Activated T-cell treated with anti-CD3 and anti-CD28 coated beads, Interleukin-2, amount 50 U/mL, for 48 hours (primary cell): ENCODE results near the gene TMEM92.
"Not testable (repeated sequence)": the region's sequence is repeated elsewhere in the genome, so short reads cannot be mapped to it uniquely, and the experiment has no call there.

Experiments used
- DNase-seq, 2 experiments: peaks; one replicate each; pipeline ENCODE4 v3.0.0-alpha.2; 2020

The TMEM92 gene

GRCh38 chr17:50276588-50277356 is 2.5 kb downstream of the TMEM92 start:
- DNase-seq: no peak

- DNase-seq: no peak
Measured at GRCh38 chr17:50277357-50277754, 3.1 kb downstream of the TMEM92 start.

DNA sequence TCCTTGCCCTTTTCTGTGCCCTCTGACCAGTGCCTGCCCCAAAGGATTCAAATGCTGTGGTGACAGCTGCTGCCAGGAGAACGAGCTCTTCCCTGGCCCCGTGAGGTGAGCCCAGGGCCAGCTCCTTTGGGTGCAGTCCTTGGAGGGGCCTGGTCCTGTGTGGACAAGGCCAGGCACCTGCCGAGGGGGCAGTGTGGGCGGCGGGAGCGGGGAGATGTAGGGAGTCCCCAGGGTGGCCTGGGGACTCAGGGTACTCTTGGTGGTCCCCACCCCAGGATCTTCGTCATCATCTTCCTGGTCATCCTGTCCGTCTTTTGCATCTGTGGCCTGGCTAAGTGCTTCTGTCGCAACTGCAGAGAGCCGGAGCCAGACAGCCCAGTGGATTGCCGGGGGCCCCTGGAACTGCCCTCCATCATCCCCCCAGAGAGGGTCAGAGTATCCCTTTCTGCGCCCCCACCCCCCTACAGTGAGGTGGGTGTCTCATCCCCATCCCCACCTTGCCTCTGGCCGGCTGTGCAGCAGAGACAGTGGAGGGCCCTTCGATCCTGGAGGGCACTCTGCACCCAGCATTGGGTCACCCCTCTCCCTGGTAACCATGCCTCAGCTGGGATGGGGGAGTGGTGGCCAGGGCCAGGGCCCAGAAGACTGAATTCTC is 4.4 kb downstream of the TMEM92 start:
- no peak for DNase-seq

DNA sequence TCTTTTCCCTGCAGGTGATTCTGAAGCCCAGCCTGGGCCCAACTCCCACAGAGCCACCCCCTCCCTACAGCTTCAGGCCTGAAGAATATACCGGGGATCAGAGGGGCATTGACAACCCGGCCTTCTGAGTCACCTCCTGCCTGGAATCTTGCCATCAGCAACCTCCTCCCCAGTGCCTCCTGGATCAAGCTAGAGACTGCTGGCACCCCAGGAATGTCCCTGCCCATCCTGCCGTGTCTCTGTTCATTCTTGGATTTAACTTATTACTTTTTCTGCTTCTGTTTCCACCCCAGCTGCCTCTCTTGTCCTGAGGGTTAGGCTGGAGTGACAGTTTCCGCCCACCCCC is 4.9 kb downstream of the TMEM92 start:
- DNase-seq: no peak

- DNase-seq: no peak
Measured at GRCh38 chr17:50279639-50280038, 5.4 kb downstream of the TMEM92 start.

DNA sequence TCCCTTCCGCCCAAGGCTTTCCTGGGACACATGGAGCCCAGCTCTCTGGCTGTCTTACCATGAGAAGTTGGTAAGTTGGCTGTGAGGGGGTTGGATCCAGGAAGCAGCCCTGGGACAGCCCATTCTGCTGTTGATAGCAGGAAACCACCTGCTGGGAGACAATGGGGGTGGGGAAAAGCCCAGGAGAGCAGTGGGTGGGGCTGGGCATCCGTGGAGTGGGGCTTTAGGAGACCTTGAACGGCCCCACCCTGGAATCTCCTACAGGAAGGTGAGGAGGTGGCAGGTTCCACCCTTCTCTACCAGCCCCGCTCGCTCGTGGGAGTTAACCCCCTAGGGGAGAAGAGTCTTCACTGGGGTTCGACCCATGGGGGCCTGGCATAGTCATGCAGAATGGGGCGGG is 5.8 kb downstream of the TMEM92 start:
- no peak for DNase-seq

GRCh38 chr17:50280801-50281441 is 6.7 kb downstream of the TMEM92 start:
- DNase-seq: no peak

- DNase-seq: no peak
Measured at GRCh38 chr17:50281739-50282401, 7.6 kb downstream of the TMEM92 start.

GRCh38 chr17:50283246-50283645 is 9.0 kb downstream of the TMEM92 start:
- peak; percentile 57 to 66 for DNase-seq

DNA sequence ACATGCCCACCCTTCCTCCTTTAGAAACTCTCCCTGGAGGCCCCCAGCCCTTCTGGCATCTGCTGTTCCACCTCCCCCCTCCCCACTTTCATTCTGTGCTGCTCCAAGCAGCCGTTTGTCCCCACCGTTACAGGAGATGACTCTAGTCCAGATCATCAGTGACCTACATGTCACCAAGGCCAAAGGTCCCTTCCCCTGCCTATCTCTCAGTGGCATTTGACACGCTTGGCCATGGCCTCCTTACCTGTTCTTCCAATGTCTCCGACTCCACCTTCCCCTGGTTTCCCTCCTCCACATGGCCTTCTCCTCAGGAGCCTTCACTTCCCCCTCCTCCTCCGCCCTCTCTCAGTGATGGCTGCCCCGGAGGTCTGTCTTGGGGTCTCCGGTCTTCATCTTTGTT is 9.4 kb downstream of the TMEM92 start:
- DNase-seq: no peak

GRCh38 chr17:50285941-50286340 is 11.7 kb downstream of the TMEM92 start:
- DNase-seq: no peak

DNA sequence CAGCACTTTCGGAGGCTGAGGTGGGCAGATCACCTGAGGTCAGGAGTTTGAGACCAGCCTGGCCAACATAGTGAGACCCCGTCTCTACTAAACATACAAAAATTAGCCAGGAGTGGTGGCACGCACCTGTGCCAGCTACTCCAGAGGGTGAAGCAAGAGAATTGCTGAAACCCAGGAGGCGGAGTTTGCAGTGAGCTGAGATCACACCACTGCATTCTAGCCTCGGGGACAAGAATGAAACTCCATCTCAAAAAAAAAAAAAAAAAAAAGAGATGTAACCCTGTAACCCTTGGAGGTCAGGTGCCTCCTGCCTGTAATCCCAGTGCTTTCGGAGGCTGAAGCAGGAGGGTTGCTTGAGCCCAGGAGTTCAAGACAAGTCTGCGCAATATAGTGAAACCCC is 13.0 kb downstream of the TMEM92 start:
- not testable (repeated sequence) for DNase-seq

DNA sequence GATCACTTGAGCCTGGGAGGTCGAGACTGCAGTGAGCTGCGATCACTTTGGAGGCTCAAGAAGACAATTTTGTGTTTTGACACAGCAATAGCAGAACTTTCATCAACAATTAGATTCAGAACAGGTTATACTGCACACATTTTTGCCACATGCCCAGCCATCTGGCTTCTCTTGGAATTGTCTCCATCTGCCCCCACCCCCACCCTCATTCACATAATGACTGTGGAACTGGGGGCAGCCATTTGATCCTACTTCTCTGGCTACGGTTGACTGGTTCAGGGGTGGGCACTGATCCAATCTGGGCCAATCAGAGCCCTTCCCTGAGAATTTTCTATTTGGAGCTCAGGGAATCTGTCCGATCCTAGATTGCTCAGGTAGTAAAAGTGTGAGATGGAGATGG is 14.0 kb downstream of the TMEM92 start:
- no peak for DNase-seq

GRCh38 chr17:50289278-50289677 is 15.0 kb downstream of the TMEM92 start:
- no peak for DNase-seq

GRCh38 chr17:50289991-50290702 is 15.9 kb downstream of the TMEM92 start:
- peak; percentile 43 to 54 for DNase-seq

GRCh38 chr17:50290933-50291332 is 16.7 kb downstream of the TMEM92 start:
- no peak for DNase-seq

- DNase-seq: no peak
Measured at GRCh38 chr17:50292465-50292864, 18.2 kb downstream of the TMEM92 start.

GRCh38 chr17:50295021-50295420 is 20.8 kb downstream of the TMEM92 start:
- no peak for DNase-seq

GRCh38 chr17:50297407-50297865 is 23.2 kb downstream of the TMEM92 start:
- DNase-seq: peak; percentile 88 to 90

DNA sequence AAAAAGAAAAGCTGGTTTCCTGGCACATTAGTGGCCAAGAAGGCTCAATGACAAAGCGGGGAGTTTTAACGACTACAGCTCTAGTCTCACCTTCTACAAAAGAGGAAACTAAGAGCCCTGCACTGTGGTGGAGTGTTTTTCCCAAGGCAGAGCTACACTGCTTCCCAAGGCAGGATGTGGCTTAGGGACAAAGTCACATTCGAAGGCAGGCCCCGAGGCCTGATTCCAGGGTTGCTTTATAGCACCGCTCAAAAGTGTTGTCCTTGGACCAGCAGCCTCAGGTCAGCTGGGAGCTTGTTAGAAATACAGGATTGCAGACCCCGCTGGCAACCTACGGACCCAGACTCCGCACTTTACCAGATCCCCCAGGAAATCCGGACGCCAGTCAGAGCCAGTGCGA is 23.8 kb downstream of the TMEM92 start:
- no peak for DNase-seq

- no peak for DNase-seq
Measured at GRCh38 chr17:50299776-50300175, 25.5 kb downstream of the TMEM92 start.

- not testable (repeated sequence) for DNase-seq
Measured at GRCh38 chr17:50300824-50301223, 26.6 kb downstream of the TMEM92 start.
